ENCODE measurements around the gene IP6K1. TPM values are rescaled to one million over a fixed set of nuclear protein-coding genes. Genes with fewer than 3 reads are reported as not detected.

Gene IP6K1
- total RNA-seq (2022; extraction: Qiagen RNA extraction), result 21.0 to 23.4 TPM (median 23.3 TPM) in 5 replicates

DNA sequence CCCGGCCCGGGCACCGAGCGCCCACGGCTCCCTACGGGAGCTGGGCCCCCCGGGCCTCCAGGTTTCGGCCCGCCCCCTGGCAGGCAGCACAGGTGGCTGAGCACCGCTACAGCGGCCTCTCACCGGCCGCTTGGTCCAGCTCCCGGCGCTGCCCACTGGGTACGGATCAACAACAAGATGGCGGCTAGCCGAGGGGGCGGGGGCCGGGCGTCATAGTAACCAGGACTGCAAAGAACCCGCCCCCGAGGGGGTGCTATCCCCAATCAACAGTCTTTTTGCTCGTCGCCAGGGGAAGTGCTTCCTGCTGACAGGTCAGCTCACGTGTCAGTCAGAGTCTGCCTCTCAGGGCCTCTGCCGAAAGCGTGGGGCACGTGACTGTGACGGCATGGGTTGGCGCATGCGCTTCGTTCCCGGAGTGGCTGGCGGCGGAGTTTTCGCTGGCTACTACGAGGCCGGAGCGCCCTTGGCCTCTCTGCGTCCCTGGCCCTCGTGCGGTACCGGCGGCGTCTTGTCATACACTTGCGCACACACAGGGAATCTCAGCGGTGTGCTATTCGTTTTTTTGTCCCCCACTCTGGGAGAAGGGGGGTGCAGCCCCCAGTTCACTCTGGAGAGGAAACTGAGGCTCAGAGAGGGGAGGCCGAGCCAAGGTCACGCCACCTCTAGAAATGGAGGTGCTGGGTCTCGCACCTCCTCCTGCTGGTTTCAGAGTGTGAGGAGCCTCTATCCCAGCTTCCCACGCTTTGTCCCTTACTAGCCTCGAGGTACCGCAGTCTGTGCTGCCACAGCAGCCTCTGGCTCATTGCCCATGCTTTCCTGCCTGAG is at the start of gene IP6K1:
Gene IP6K1 (minus strand): TSS at position 186 of the 825 bp plus-strand sequence. CDS start 38,502 bp downstream, outside the sequence.

GRCh38 chr3:49813497-49814174 is 27.3 kb upstream of the IP6K1 start, which contains the start of gene UBA7:
UBA7 (minus strand) TSS chr3:49813953; CDS start chr3:49813787, 166 bp downstream.

DNA sequence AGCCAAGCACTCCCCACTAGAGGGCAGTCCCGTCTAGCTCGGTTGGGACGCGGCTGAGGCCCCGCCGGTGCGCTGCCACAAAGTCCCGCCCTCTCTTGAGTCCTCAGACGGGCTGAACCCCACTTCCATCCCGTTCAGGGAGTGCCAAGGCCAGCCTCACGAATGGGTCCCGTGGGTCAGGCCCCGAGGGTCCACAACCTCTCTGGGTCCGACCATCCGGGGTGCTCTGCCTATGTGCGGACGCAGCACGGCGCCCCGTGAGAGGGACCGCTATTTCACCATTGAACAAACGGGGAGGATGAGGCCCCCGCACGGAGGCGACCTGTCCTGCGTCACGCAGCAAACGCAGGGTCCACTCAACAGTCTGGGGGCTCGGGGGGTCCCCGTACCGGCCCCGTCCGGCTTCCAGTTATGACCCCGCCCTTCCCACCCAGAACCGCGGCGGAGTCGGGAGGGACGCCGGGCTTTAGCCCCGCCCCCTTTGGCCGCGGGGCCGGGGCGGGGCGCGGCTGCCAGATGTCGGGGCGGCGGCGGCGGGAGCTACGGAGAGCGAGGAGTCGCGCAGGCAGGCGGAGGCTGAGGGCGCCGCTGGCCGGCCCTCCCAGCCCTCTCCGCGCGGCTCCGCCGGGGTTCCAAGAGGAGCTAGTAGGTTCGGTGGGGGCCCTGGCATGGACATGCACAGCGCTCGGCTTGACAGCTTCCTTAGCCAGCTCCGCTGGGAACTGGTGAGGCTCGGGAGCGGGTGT is 16.6 kb upstream of the IP6K1 start, which contains the start of gene INKA1:
Gene INKA1 (plus strand): TSS at position 543 of the 746 bp plus-strand sequence. CDS start 132 bp downstream, at position 675.

GRCh38 chr3:49799761-49800160 is 13.4 kb upstream of the IP6K1 start, which contains the start of gene CDHR4:
CDHR4 (minus strand) TSS chr3:49799873; CDS start chr3:49799812, 61 bp downstream.

DNA sequence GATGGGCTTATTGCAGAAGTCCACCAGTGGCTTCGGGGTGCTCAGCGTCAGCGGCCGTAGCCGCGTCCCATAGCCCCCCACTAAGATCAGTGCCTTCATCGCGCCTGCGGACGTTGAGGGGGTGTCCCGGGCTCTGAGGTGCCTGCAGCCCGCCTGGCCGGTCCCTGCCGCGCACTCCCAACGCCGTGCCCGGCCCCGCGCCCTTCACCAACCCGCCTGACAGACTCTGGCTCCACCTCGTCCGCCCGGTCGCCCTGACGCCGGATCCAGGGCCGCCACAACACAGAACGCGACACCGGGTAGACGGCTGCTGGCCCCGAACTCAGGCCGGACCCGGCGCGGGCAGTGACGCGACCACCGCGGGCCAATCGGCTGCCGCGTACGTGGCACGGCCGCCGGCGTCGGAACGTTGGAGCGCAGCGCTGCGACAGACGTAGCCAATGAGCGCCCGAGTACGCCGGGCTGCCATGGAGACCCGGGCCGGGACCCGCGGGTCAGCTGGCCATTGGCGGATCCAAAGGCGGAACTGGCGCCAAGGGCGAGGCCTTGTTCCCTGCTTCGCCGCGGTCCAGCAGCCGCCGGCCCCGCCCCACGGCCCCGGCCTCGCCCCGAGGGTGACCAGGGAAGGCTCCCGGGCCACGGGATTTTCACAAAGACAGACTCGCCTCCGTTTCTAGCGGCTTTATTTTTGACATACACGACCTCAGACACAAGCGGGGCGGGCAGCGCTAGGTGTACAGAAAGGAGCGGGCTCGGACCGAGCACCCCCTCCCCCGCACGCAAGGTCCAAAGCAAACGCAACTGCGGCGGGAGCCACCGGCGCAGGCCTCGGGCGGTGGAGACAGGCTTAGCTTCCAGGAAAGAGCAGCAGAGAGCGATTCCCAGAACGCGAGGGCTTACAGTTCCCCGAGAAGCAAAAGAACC is 62.5 kb downstream of the IP6K1 start, which contains the start of gene GMPPB:
Gene GMPPB (minus strand): TSS at position 324 of the 924 bp plus-strand sequence. CDS start 225 bp downstream, at position 99.

GRCh38 chr3:49719214-49719884 is 67.0 kb downstream of the IP6K1 start, which contains the start of gene AMIGO3:
AMIGO3 (minus strand) TSS chr3:49719684; CDS start chr3:49719465, 219 bp downstream.

DNA sequence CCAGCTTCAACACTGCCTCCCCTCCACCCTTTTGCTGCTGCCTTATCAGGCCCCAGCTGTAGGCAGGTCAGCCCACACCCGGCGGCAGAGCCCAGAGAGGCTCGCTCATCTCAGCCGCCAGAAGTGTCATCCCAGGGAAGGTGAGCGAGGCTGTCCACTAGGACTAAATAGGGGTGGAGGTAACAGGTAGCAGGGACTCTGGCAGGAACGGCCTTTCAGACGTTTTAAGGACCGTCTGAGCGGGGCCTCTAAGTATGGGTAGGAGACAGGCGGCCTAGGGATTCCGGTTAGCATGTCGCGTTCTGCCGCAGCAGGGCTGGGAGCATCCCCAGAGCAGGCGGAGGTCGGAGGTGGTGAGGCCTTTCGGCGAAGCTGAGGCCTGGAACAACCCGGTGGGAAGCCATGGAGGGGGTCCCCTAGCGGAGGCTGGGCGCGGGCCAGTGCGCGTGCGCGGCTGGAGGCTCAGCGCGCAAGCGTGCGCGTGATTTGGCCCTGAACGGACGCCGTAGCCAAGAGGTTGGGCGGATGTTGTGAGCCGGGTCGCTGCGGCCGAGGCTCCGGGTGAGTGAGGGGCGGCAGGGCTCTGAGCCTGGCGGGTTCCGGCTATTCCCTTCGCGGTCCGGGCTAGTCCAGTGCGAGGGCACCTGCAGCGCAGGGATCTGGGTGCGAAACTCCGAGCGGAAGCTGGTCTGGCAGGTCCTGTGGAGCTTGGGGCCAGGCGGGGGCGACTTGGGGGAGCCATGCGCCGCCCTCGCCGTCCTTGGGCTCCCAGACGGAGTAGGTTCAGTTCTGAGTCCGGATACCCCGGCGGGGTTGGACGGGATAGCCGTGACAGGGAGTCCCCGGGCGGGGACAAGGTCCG is 97.1 kb downstream of the IP6K1 start, which contains the start of the genes MST1 and RNF123:
Gene MST1 (minus strand): TSS at position 429 of the 862 bp plus-strand sequence. CDS start 783 bp downstream, outside the sequence.
Gene RNF123 (plus strand): TSS at position 512 of the 862 bp plus-strand sequence. CDS start 1,609 bp downstream, outside the sequence.

Other genes with a start within 250 kb of the IP6K1 start
- gene BSN, start 232.1 kb downstream of the IP6K1 start, total RNA-seq (2022; extraction: Qiagen RNA extraction), result 0.11 to 0.33 TPM (median 0.14 TPM) in 5 replicates
- gene APEH, start 112.2 kb downstream of the IP6K1 start, total RNA-seq (2022; extraction: Qiagen RNA extraction), result 63.9 to 67.7 TPM (median 64.9 TPM) in 5 replicates
- 0.97 to 2.6 TPM (median 1.9 TPM) in 5 replicates for gene MST1, start 97.1 kb downstream of the IP6K1 start, total RNA-seq (2022; extraction: Qiagen RNA extraction)
- 11.6 to 15.1 TPM (median 13.7 TPM) in 5 replicates for gene RNF123, start 97.0 kb downstream of the IP6K1 start, total RNA-seq (2022; extraction: Qiagen RNA extraction)
- gene AMIGO3, start 66.9 kb downstream of the IP6K1 start, total RNA-seq (2022; extraction: Qiagen RNA extraction), result 0.12 to 1.2 TPM (median 0.69 TPM) in 5 replicates
- 15.9 to 19.7 TPM (median 18.6 TPM) in 5 replicates for gene GMPPB, start 62.6 kb downstream of the IP6K1 start, total RNA-seq (2022; extraction: Qiagen RNA extraction)
- 0.15 to 0.30 TPM (median 0.26 TPM) in 5 replicates for gene CDHR4, start 13.3 kb upstream of the IP6K1 start, total RNA-seq (2022; extraction: Qiagen RNA extraction)
- 1.7 to 2.8 TPM (median 2.4 TPM) in 5 replicates for gene INKA1, start 16.7 kb upstream of the IP6K1 start, total RNA-seq (2022; extraction: Qiagen RNA extraction)
- 0.23 to 0.85 TPM (median 0.54 TPM) in 5 replicates for gene UBA7, start 27.4 kb upstream of the IP6K1 start, total RNA-seq (2022; extraction: Qiagen RNA extraction)
- 10.8 to 14.1 TPM (median 13.6 TPM) in 5 replicates for gene TRAIP, start 70.0 kb upstream of the IP6K1 start, total RNA-seq (2022; extraction: Qiagen RNA extraction)
- gene CAMKV, start 83.4 kb upstream of the IP6K1 start, total RNA-seq (2022; extraction: Qiagen RNA extraction), result 0.18 to 0.35 TPM (median 0.24 TPM) in 5 replicates
- 6.2 to 7.5 TPM (median 7.5 TPM) in 5 replicates for gene MST1R, start 117.3 kb upstream of the IP6K1 start, total RNA-seq (2022; extraction: Qiagen RNA extraction)
- 6.3 to 9.9 TPM (median 8.1 TPM) in 5 replicates for gene MON1A, start 143.3 kb upstream of the IP6K1 start, total RNA-seq (2022; extraction: Qiagen RNA extraction)
- 24.6 to 30.5 TPM (median 26.8 TPM) in 5 replicates for gene RBM6, start 153.6 kb upstream of the IP6K1 start, total RNA-seq (2022; extraction: Qiagen RNA extraction)

All from A549 treated with Hydrocortisone at 1 μM for 4 hours (cell line).